Lung (tissue), 12 donors: ENCODE measurements around the gene LRCH1. TPM values are rescaled to one million over a fixed set of nuclear protein-coding genes. Genes with fewer than 3 reads are reported as not detected.

Experiments
- ATAC-seq: fragments of 200-7000 bp; cut with Tn5 transposase; one replicate; pipeline ENCODE4 v1.9.1; 2020; ENCODE audit warnings: moderate number of reproducible peaks; ENCODE audit not compliant: insufficient read depth, low FRiP score
- DNase-seq, 3 donors: peaks; one replicate each; pipeline ENCODE4 v3.0.0-alpha.2; 2013 to 2017
- H3K27ac ChIP-seq, 2 donors: one replicate each; pipeline ENCODE4 v1.5.1; 2013; ENCODE audit warnings: mild to moderate bottlenecking in 2 of 2, moderate library complexity in 2 of 2, control low read depth in 1 of 2, inconsistent platforms in 1 of 2, low read depth in 1 of 2, low read length in 1 of 2
- H3K27me3 ChIP-seq, 3 donors: one replicate each; pipeline ENCODE4 v1.5.1; 2013; ENCODE audit warnings: low read length in 2 of 3; ENCODE audit not compliant: control insufficient read depth in 3 of 3, insufficient read depth in 3 of 3
- H3K36me3 ChIP-seq, 4 donors: one replicate each; pipeline ENCODE4 v1.5.1; 2013; ENCODE audit warnings: low read length in 4 of 4, mild to moderate bottlenecking in 1 of 4, moderate library complexity in 1 of 4; ENCODE audit not compliant: control insufficient read depth in 4 of 4, insufficient read depth in 4 of 4
- H3K4me1 ChIP-seq, 5 donors: one replicate each; pipeline ENCODE4 v1.5.1; 2013; ENCODE audit warnings: low read length in 5 of 5, mild to moderate bottlenecking in 2 of 5, moderate library complexity in 1 of 5; ENCODE audit not compliant: control insufficient read depth in 5 of 5, insufficient read depth in 5 of 5
- H3K4me3 ChIP-seq: one replicate; pipeline ENCODE4 v1.5.1; 2013; ENCODE audit warnings: mild to moderate bottlenecking, control low read depth, moderate library complexity
- H3K9ac ChIP-seq, 2 donors: one replicate each; pipeline ENCODE4 v1.5.1; 2013; ENCODE audit warnings: low read length in 2 of 2, control low read depth in 1 of 2; ENCODE audit not compliant: insufficient read depth in 1 of 2
- H3K9me3 ChIP-seq, 4 donors: one replicate each; pipeline ENCODE4 v1.5.1; 2013; ENCODE audit warnings: low read length in 3 of 4, mild to moderate bottlenecking in 1 of 4, moderate library complexity in 1 of 4; ENCODE audit not compliant: control insufficient read depth in 4 of 4, insufficient read depth in 3 of 4
- WGBS, 2 donors: extraction: QIAGEN DNeasy Blood & Tissue Kit; methylation state at CpG; one replicate each; pipeline ENCODE4 v1.1.7; 2013; 5-methylcytosine and 5-hydroxymethylcytosine counted together
- polyA plus RNA-seq, 2 donors: library from polyadenylated mRNA; stranded (reverse); fragments of 200-250 nt; gene quantifications; one replicate each; pipeline ENCODE4 v1.2.1, GENCODE V29; 2013
- total RNA-seq, 2 donors: library from RNA; depleted of rRNA in 1 of 2; stranded (reverse); fragments of >200 nt in 1 of 2; gene quantifications; one replicate each; pipeline ENCODE4 v1.2.1, GENCODE V29; 2014 to 2021
- TF ChIP-seq, protein P1 (sequence below): IDR thresholded peaks from 2 replicates; pipeline ENCODE4 v1.5.1; 2012; ENCODE audit warnings: mild to moderate bottlenecking; ENCODE audit errors: control extremely low read depth, extremely low read depth
- donor health status: control.
- donor health status: control.
- donor health status: Bipolar disorder and iron deficiency.
- donor health status: healthy.
- donor health status: DM: yes; HTN: yes; CAD: no.

The LRCH1 gene
- total and polyA plus RNA-seq, 4 donors, result 3.6 to 35.4 (median 13.2) TPM

DNA sequence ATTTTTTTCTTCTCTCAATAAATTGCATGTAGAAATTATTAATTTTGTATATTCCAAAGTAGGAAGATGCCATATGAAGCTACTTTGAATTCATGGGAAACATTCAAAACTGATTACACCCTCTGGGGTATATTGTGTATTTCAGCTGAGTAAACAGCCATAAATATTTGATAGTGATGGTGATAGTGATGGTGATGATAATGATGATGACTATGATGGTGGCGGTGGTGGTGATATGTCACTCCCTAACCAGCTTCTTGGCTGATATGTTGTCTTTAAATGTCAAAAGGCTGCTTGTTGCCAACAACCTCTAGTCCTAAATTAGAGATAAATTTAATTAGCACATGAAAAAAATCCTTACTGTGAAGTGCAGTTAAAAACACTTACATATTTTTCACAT, 102.0 kb downstream of the LRCH1 start:
- Histone ChIP-seq H3K27ac (no peak overlapping the region), H3K4me3 (no peak overlapping the region), H3K9me3 (no peaks in the 10 kb centered on the region), H3K36me3 (no peaks in the 10 kb centered on the region), H3K4me1 (peaks cover 0 to 30% (median 16%) of the 10 kb centered on the region in 5 donors), H3K27me3 (no peaks in the 10 kb centered on the region), H3K9ac (no peak overlapping the region)
- ATAC-seq (no peak), DNase-seq (peak in 1 of 3 donors; percentile 63)
- 53 to 78% methylated on average over 1 of the region's 1 CpG for WGBS, 2 donors
- TF ChIP-seq, protein P1, sequence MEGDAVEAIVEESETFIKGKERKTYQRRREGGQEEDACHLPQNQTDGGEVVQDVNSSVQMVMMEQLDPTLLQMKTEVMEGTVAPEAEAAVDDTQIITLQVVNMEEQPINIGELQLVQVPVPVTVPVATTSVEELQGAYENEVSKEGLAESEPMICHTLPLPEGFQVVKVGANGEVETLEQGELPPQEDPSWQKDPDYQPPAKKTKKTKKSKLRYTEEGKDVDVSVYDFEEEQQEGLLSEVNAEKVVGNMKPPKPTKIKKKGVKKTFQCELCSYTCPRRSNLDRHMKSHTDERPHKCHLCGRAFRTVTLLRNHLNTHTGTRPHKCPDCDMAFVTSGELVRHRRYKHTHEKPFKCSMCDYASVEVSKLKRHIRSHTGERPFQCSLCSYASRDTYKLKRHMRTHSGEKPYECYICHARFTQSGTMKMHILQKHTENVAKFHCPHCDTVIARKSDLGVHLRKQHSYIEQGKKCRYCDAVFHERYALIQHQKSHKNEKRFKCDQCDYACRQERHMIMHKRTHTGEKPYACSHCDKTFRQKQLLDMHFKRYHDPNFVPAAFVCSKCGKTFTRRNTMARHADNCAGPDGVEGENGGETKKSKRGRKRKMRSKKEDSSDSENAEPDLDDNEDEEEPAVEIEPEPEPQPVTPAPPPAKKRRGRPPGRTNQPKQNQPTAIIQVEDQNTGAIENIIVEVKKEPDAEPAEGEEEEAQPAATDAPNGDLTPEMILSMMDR, result no peak

DNA sequence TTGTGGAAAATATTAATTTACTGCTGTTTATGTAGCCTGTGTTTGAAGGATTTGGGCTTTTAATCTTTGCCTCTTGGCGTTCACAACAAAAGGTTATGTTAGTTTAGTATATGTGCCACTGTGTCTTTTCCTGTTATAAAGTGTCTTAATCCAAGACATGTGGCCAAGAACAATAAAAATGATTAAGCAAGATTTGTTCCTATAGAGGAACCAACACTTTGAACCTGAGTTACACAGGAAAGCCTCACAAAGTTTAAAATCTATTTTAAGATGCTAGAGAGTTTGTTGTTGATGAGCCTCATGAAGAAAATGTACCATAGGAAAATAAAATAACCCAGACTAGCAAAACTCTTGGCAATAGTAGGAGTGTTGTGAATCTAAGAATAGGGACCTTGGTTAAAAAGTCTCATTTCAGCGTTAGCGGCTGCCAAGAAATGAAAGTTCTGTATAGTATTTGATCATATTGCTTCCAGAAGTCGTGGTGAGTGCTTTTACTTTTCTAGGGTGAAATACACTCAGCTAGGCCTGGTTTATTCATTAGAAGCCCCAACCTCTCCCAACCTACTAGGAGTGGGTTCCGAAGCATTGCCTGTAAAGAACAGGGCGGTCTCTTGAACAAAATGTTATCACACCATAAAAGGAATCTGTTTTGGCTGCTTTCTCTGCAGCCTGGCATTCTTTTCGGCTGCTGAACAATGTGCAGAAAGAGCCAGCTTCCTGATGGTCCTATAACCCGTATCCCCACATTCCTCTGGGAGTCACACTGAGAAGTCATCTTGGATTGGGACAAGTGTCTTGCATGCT, 102.6 kb downstream of the LRCH1 start:
- Histone ChIP-seq H3K9ac (peak overlapping the region in 1 of 2 donors; percentile 33), H3K4me1 (peaks cover 0 to 30% (median 16%) of the 10 kb centered on the region in 5 donors), H3K9me3 (no peaks in the 10 kb centered on the region), H3K36me3 (peaks cover 0 to 2% (median 0%) of the 10 kb centered on the region in 4 donors), H3K27ac (peak overlapping the region; percentile 15 to 64), H3K27me3 (no peaks in the 10 kb centered on the region), H3K4me3 (no peak overlapping the region)
- 21 to 24% methylated on average over 8 of the region's 8 CpGs for WGBS, 2 donors
- ATAC-seq (no peak), DNase-seq (peak; percentile 50 to 83 (median 81))
- TF ChIP-seq, protein P1, result no peak

DNA sequence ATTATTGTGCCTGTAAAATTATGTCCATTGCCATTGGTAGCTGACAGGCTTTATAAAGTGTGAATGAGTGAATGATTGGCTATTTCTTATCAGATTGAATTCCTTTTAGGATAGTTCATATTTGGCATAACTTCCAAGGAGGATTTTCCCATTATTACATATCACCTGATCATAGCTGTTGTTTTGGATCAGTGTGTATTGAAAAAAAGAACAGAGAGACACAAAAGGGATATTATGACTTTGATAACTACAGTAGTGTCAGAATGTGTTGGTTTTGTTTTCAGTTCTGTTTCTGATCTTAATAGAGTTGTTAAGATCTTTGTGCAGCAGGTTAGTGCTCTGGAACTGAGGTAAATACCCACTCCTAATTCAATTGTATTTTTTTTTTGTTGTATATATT, 103.8 kb downstream of the LRCH1 start:
- peaks cover 0 to 2% (median 0%) of the 10 kb centered on the region in 4 donors for H3K36me3 ChIP-seq
- no peak overlapping the region for H3K9ac ChIP-seq
- no peak for DNase-seq
- H3K27me3 ChIP-seq, result no peaks in the 10 kb centered on the region
- ATAC-seq, result no peak
- no peak overlapping the region for H3K4me3 ChIP-seq
- H3K27ac ChIP-seq, result no peak overlapping the region
- H3K4me1 ChIP-seq, result peaks cover 0 to 30% (median 16%) of the 10 kb centered on the region in 5 donors
- no peaks in the 10 kb centered on the region for H3K9me3 ChIP-seq
- TF ChIP-seq, protein P1, result no peak
